A673 (cell line): Measurements from ENCODE around the gene CMPK1. TPM values are rescaled to one million over a fixed set of nuclear protein-coding genes. Genes with fewer than 3 reads are reported as not detected.

Experiments used
- BruUV-seq: library from RNA; stranded (reverse); fragments of 400-500 nt; replicated peaks from 2 replicates; lab custom pipeline; 2021; lab: Mats Ljungman, UMichigan
- CTCF ChIA-PET: fragments of 300-600 bp; sonication (Branson Sonifier 250); formaldehyde crosslinking; loops from one replicate; lab custom pipeline; 2022; ENCODE audit warnings: antibody characterized with exemption; lab: Charles Lee
- POLR2A ChIA-PET: fragments of 300-600 bp; sonication (Branson Sonifier 250); formaldehyde crosslinking; loops from one replicate; lab custom pipeline; 2022; ENCODE audit warnings: antibody characterized with exemption; ENCODE audit not compliant: low non-redundant PET; lab: Charles Lee
- DNase-seq: peaks from one replicate; pipeline ENCODE4 v3.0.0-alpha.2; 2015; ENCODE audit warnings: low spot score
- H3K27ac ChIP-seq: fragments of 200-600 bp; sonication (generic); 2 replicates; pipeline ENCODE4 v1.5.1; 2016; ENCODE audit warnings: mixed run types, low read depth, mild to moderate bottlenecking, mixed read lengths, antibody characterized with exemption, low read length; ENCODE audit not compliant: poor library complexity, severe bottlenecking
- H3K27me3 ChIP-seq: fragments of 200-600 bp; sonication (generic); replicated peaks from 2 replicates; pipeline ENCODE4 v1.6.1; 2017; ENCODE audit warnings: mixed run types, low read depth, mild to moderate bottlenecking, mixed read lengths, antibody characterized with exemption, low read length; ENCODE audit not compliant: insufficient read depth, poor library complexity
- H3K36me3 ChIP-seq: fragments of 200-600 bp; sonication (generic); 2 replicates; pipeline ENCODE4 v1.6.1; 2016; ENCODE audit warnings: mixed run types, mild to moderate bottlenecking, mixed read lengths, antibody characterized with exemption, low read length; ENCODE audit not compliant: insufficient read depth, poor library complexity, severe bottlenecking
- H3K4me1 ChIP-seq: fragments of 200-600 bp; sonication (generic); 2 replicates; pipeline ENCODE4 v1.6.1; 2017; ENCODE audit warnings: mixed run types, mild to moderate bottlenecking, mixed read lengths, antibody characterized with exemption, low read length; ENCODE audit not compliant: insufficient read depth, poor library complexity, severe bottlenecking
- H3K4me3 ChIP-seq: fragments of 200-600 bp; sonication (generic); 2 replicates; pipeline ENCODE4 v1.5.1; 2016; ENCODE audit warnings: low read depth, mixed run types, mild to moderate bottlenecking, mixed read lengths, low read length; ENCODE audit not compliant: poor library complexity, severe bottlenecking
- H3K9me3 ChIP-seq: fragments of 200-600 bp; sonication (generic); 2 replicates; pipeline ENCODE4 v1.6.1; 2016; ENCODE audit warnings: mixed run types, low read depth, mild to moderate bottlenecking, mixed read lengths, antibody characterized with exemption, low read length; ENCODE audit not compliant: poor library complexity, severe bottlenecking
- CTCF ChIP-seq: fragments of 300-800, 200-600 bp; sonication (generic); conservative IDR thresholded peaks from 2 replicates; pipeline ENCODE4 v1.5.1; 2017; ENCODE audit warnings: low read depth, mild to moderate bottlenecking, antibody characterized with exemption, low read length, moderate library complexity, mixed read lengths
- EZH2 ChIP-seq: fragments of 200-600 bp; sonication (generic); IDR thresholded peaks from 2 replicates; pipeline ENCODE4 v1.6.1; 2017; ENCODE audit warnings: borderline replicate concordance, low read depth, mild to moderate bottlenecking, mixed read lengths, antibody characterized with exemption, low read length; ENCODE audit not compliant: poor library complexity, severe bottlenecking
- intact Hi-C: fragments of 100-400 bp; cut with micrococcal nuclease; formaldehyde crosslinking; loops from one replicate; pipeline ENCODE4 v1.10.0; 2022; ENCODE audit not compliant: unreplicated experiment
- total RNA-seq: library from RNA; stranded (reverse); gene quantifications from 2 replicates; pipeline ENCODE4 v1.2.3, GENCODE V29; 2021

The CMPK1 gene
- total RNA-seq, 1 experiment from 2014 or later, result 69.4 TPM

GRCh38 chr1:47410068-47410455, 76.5 kb downstream of the CMPK1 start:
- CTCF ChIA-PET, result interaction anchor here (0.6 kb wide), 1 partner anchor 99 kb away, joined by 4 read pairs; no protein-coding TSS in a partner anchor
- POLR2A ChIA-PET, result no interaction called here
- BruUV-seq, result no TSS peak
- TF ChIP-seq EZH2, result no peak
- no peak for TF ChIP-seq CTCF
- H3K27me3 ChIP-seq, result peaks cover 17% of the 10 kb centered on the region
- intact Hi-C loops, result no loop called here
- H3K27ac ChIP-seq, result no peak overlapping the region
- no peak overlapping the region for H3K4me3 ChIP-seq
- DNase-seq, result no peak
- no peaks in the 10 kb centered on the region for H3K36me3 ChIP-seq
- H3K4me1 ChIP-seq, result no peaks in the 10 kb centered on the region
- H3K9me3 ChIP-seq, result no peaks in the 10 kb centered on the region

GRCh38 chr1:47411436-47411835, 77.8 kb downstream of the CMPK1 start:
- intact Hi-C loops, result no loop called here
- no TSS peak for BruUV-seq
- Histone ChIP-seq H3K4me1 (no peaks in the 10 kb centered on the region), H3K4me3 (no peak overlapping the region), H3K27ac (no peak overlapping the region), H3K27me3 (peaks cover 26% of the 10 kb centered on the region), H3K36me3 (no peaks in the 10 kb centered on the region), H3K9me3 (no peaks in the 10 kb centered on the region)
- DNase-seq, result no peak
- CTCF ChIA-PET, result no interaction called here
- TF ChIP-seq EZH2, result no peak
- TF ChIP-seq CTCF, result no peak
- POLR2A ChIA-PET, result no interaction called here

GRCh38 chr1:47412437-47412836, 78.8 kb downstream of the CMPK1 start:
- BruUV-seq, result no TSS peak
- no peaks in the 10 kb centered on the region for H3K36me3 ChIP-seq

More at GRCh38 chr1:47412437-47412836, 78.8 kb downstream of the CMPK1 start:
- Histone ChIP-seq H3K4me1 (no peaks in the 10 kb centered on the region), H3K4me3 (no peak overlapping the region), H3K27ac (no peak overlapping the region), H3K9me3 (no peaks in the 10 kb centered on the region), H3K27me3 (peaks cover 34% of the 10 kb centered on the region)
- TF ChIP-seq CTCF (no peak), EZH2 (no peak)
- POLR2A ChIA-PET, result no interaction called here
- intact Hi-C loops, result no loop called here
- DNase-seq, result no peak
- CTCF ChIA-PET, result no interaction called here
